Measurements from ENCODE around the gene EFCAB6.

The EFCAB6 gene

GRCh38 chr22:43829904-43830851, 18.1 kb upstream of the EFCAB6 start:
- Histone ChIP-seq H3K36me3 (replicated peaks) (no peaks in the 10 kb centered on the region), H3K4me3 (ENCODE audit: low read depth, low read length) (no peak overlapping the region), H3K27me3 (replicated peaks) (no peaks in the 10 kb centered on the region), H3K27ac (no peak overlapping the region)
- no peak for TF ChIP-seq CTCF (IDR thresholded peaks at IDR 0.05; ENCODE audit: low read depth, low read length, missing control alignments)
- DNase-seq: no peak
- in situ Hi-C loops (cut with HindIII; ENCODE audit: low pct_ligation_motif_present, low sequenced_read_pairs): no loop called here

GRCh38 chr22:43828998-43829782, 17.1 kb upstream of the EFCAB6 start:
- TF ChIP-seq CTCF (IDR thresholded peaks at IDR 0.05; ENCODE audit: low read depth, low read length, missing control alignments): peak; percentile 19
- DNase-seq: no peak
- H3K27ac ChIP-seq: no peak overlapping the region

GRCh38 chr22:43828725-43828997, 16.6 kb upstream of the EFCAB6 start:
- Histone ChIP-seq H3K27ac (no peak overlapping the region), H3K27me3 (replicated peaks) (no peaks in the 10 kb centered on the region), H3K4me3 (ENCODE audit: low read depth, low read length) (no peak overlapping the region), H3K36me3 (replicated peaks) (no peaks in the 10 kb centered on the region)
- DNase-seq: peak; percentile 4
- in situ Hi-C loops (cut with HindIII; ENCODE audit: low pct_ligation_motif_present, low sequenced_read_pairs): no loop called here
- TF ChIP-seq CTCF (IDR thresholded peaks at IDR 0.05; ENCODE audit: low read depth, low read length, missing control alignments): no peak

More at GRCh38 chr22:43828998-43829782, 17.1 kb upstream of the EFCAB6 start:
- Histone ChIP-seq H3K27me3 (replicated peaks) (no peaks in the 10 kb centered on the region), H3K4me3 (ENCODE audit: low read depth, low read length) (no peak overlapping the region), H3K36me3 (replicated peaks) (no peaks in the 10 kb centered on the region)
- in situ Hi-C loops (cut with HindIII; ENCODE audit: low pct_ligation_motif_present, low sequenced_read_pairs): no loop called here

GRCh38 chr22:43827926-43828724, 16.0 kb upstream of the EFCAB6 start:
- Histone ChIP-seq H3K4me3 (ENCODE audit: low read depth, low read length) (no peak overlapping the region), H3K27me3 (replicated peaks) (no peaks in the 10 kb centered on the region), H3K36me3 (replicated peaks) (no peaks in the 10 kb centered on the region), H3K27ac (no peak overlapping the region)
- peak; percentile 37 for TF ChIP-seq CTCF (IDR thresholded peaks at IDR 0.05; ENCODE audit: low read depth, low read length, missing control alignments)
- DNase-seq: no peak
- in situ Hi-C loops (cut with HindIII; ENCODE audit: low pct_ligation_motif_present, low sequenced_read_pairs): no loop called here

GRCh38 chr22:43827003-43827735, 15.1 kb upstream of the EFCAB6 start:
- Histone ChIP-seq H3K27me3 (replicated peaks) (no peaks in the 10 kb centered on the region), H3K36me3 (replicated peaks) (no peaks in the 10 kb centered on the region), H3K4me3 (ENCODE audit: low read depth, low read length) (no peak overlapping the region), H3K27ac (no peak overlapping the region)
- TF ChIP-seq CTCF (IDR thresholded peaks at IDR 0.05; ENCODE audit: low read depth, low read length, missing control alignments): no peak
- in situ Hi-C loops (cut with HindIII; ENCODE audit: low pct_ligation_motif_present, low sequenced_read_pairs): no loop called here
- no peak for DNase-seq
